ENCODE results near the gene TRIP12.

Gene TRIP12

DNA sequence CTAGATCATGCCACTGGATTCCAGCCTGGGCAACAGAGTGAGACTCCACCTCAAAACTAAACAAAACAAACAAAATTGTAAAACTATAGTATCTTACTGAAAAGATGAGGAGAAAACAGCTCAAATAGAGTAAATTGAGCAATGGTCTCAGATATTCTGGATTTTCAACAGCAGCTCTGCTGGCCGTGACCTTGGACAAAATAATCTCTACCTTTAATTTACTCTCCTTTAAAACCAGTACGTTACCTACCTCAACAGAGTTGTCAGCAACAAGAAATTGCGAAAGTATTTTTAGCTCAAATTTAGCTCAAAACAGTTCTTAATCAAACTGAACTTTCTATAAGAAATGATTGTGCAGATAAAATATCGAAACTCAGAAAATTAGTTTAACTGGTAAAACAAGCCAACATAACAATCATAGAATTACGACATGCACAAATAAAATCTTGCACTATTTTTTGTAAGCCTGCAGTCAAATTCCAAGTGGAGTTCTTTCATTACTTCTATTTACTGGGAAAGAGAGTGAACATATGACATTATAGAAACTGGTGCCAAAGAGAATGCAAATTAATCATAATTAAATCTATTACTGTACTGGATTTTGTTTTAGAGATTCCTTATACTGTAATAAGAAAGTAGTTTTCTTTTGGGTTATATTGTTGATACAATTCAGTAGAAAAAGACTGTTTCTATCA, 40.8 kb downstream of the TRIP12 start:
- DNase-seq (ENCODE audit: low spot score): no peak
- in situ Hi-C loops (cut with MboI; ENCODE audit: low pct_unique_long_range_greater_than_20kb, low sequenced_read_pairs, unreplicated experiment): no loop called here
- no peak for TF ChIP-seq CTCF (IDR thresholded peaks at IDR 0.05; ENCODE audit: extremely low read depth, insufficient read depth, missing control alignments)

- TF ChIP-seq CTCF (IDR thresholded peaks at IDR 0.05; ENCODE audit: extremely low read depth, insufficient read depth, missing control alignments): no peak
- in situ Hi-C loops (cut with MboI; ENCODE audit: low pct_unique_long_range_greater_than_20kb, low sequenced_read_pairs, unreplicated experiment): no loop called here
Observed at GRCh38 chr2:229879191-229879950, 42.4 kb downstream of the TRIP12 start.

GRCh38 chr2:229875549-229875948, 46.3 kb downstream of the TRIP12 start:
- no peak for DNase-seq (ENCODE audit: low spot score)
- TF ChIP-seq CTCF (IDR thresholded peaks at IDR 0.05; ENCODE audit: extremely low read depth, insufficient read depth, missing control alignments): no peak
- in situ Hi-C loops (cut with MboI; ENCODE audit: low pct_unique_long_range_greater_than_20kb, low sequenced_read_pairs, unreplicated experiment): no loop called here

More at GRCh38 chr2:229879191-229879950, 42.4 kb downstream of the TRIP12 start:
- DNase-seq (ENCODE audit: low spot score): no peak

DNA sequence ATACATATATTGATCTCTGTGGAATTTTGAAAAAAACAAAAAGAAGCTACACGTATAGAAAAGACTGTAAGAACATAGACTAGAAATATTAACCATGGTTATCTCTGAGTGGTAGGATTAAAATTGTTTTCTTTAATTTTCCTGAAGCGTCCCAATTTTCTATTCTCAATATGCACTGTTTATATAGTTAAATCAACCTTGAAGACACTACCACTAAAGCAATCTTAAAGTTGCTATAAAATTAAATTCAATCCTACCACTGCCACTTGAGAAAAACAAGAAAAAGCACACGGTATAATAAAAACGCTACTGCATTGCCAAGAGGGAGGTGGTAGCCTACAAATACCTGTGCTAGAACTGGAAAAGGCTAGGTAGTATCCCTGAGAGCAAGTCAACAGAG, 47.2 kb downstream of the TRIP12 start:
- DNase-seq (ENCODE audit: low spot score): no peak
- TF ChIP-seq CTCF (IDR thresholded peaks at IDR 0.05; ENCODE audit: extremely low read depth, insufficient read depth, missing control alignments): no peak
- in situ Hi-C loops (cut with MboI; ENCODE audit: low pct_unique_long_range_greater_than_20kb, low sequenced_read_pairs, unreplicated experiment): no loop called here

DNA sequence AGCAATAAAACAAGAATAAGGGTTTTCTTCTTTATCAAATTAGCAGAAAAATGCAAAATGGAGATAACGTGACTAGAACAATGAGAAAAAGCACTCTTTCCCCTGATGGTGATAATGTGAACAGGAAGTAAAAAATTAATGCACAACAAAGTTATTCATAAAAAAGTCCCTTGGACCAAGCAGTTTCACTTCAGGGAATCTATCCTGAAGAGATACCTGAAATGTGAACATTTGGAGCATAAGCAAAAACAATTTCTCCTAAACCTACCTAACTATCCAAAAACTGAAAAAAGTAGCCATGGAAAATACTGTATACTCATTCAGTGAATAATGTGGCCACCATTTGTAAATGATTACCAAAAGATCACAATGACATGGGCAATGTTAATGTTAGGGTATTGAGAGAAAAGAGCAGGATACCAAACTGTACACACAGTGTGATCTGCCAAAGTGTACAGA, 48.7 kb downstream of the TRIP12 start:
- DNase-seq (ENCODE audit: low spot score): no peak
- in situ Hi-C loops (cut with MboI; ENCODE audit: low pct_unique_long_range_greater_than_20kb, low sequenced_read_pairs, unreplicated experiment): no loop called here
- no peak for TF ChIP-seq CTCF (IDR thresholded peaks at IDR 0.05; ENCODE audit: extremely low read depth, insufficient read depth, missing control alignments)

DNA sequence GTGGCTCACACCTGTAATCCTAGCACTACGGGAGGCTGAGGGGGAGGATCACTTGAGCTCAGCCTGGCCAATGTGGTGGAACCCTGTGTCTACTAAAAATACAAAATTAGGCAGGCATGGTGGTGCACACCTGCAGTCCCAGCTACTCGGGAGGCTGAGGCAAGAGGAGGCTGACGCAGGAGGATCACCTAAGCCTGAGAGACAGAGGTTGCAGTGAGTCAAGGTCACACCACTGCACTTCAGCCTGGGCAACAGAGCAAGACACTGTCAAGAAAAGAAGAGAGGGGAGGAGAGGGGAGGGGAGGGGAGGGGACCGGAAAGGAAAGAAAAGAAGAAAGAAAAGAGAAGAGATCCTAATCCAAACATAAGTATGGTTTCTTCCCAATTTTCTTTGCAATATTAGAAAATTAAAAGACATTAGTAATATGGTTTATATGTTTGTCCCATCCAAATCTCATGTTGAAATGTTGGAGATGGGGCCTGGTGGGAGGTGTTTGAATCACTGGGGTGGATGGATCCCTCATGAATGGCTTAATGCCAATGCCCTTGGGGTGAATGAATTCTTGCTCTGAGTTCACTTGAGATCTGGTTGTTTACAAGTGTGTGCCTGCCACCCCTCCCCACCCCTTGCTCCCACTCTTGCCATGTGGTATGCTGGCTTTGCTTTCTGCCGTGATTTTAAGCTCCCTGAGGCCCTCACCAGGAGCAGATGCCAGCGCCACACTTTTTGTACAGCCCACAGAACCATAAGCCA, 50.7 kb downstream of the TRIP12 start:
- no peak for DNase-seq (ENCODE audit: low spot score)
- no peak for TF ChIP-seq CTCF (IDR thresholded peaks at IDR 0.05; ENCODE audit: extremely low read depth, insufficient read depth, missing control alignments)
- in situ Hi-C loops (cut with MboI; ENCODE audit: low pct_unique_long_range_greater_than_20kb, low sequenced_read_pairs, unreplicated experiment): no loop called here
